Smooth muscle cell (in vitro differentiated cells): ENCODE data around the gene FOXF1. TPM values are rescaled to one million over a fixed set of nuclear protein-coding genes. Genes with fewer than 3 reads are reported as not detected.

ENCODE experiments used
- DNase-seq: peaks from one replicate; lab custom pipeline; 2025; ENCODE audit not compliant: unreplicated experiment; lab: John Stamatoyannopoulos, UW
- H2AFZ ChIP-seq: fragments of 200-600 bp; sonication (generic); 2 replicates; pipeline ENCODE4 v1.6.0; 2016; ENCODE audit warnings: antibody characterized with exemption, low read depth, mild to moderate bottlenecking
- H3F3A ChIP-seq: fragments of 200-600 bp; sonication (generic); 2 replicates; pipeline ENCODE4 v1.6.0; 2017; ENCODE audit warnings: antibody characterized with exemption, low read depth
- H3K27ac ChIP-seq: fragments of 200-600 bp; sonication (generic); 2 replicates; pipeline ENCODE4 v1.5.1; 2016; ENCODE audit warnings: low read depth, mild to moderate bottlenecking
- H3K27me3 ChIP-seq: fragments of 200-600 bp; sonication (generic); 2 replicates; pipeline ENCODE4 v1.6.1; 2016; ENCODE audit warnings: low read depth, mild to moderate bottlenecking
- H3K36me3 ChIP-seq: fragments of 200-600 bp; sonication (generic); 2 replicates; pipeline ENCODE4 v1.5.1; 2016; ENCODE audit warnings: low read depth
- H3K4me1 ChIP-seq: fragments of 200-600 bp; sonication (generic); 2 replicates; pipeline ENCODE4 v1.5.1; 2016; ENCODE audit warnings: low read depth
- H3K4me2 ChIP-seq: fragments of 200-600 bp; sonication (generic); 2 replicates; pipeline ENCODE4 v1.6.0; 2016; ENCODE audit warnings: mild to moderate bottlenecking
- H3K4me3 ChIP-seq: fragments of 200-600 bp; sonication (generic); 2 replicates; pipeline ENCODE4 v1.5.1; 2016; ENCODE audit warnings: mild to moderate bottlenecking
- H3K79me2 ChIP-seq: fragments of 200-600 bp; sonication (generic); 2 replicates; pipeline ENCODE4 v1.6.0; 2016; ENCODE audit warnings: low read depth, mild to moderate bottlenecking
- H3K9ac ChIP-seq: fragments of 200-600 bp; sonication (generic); 2 replicates; pipeline ENCODE4 v1.6.0; 2016; ENCODE audit warnings: low read depth
- H3K9me3 ChIP-seq: fragments of 200-600 bp; sonication (generic); replicated peaks from 2 replicates; pipeline ENCODE4 v1.5.1; 2016; ENCODE audit warnings: low read depth
- H4K20me1 ChIP-seq: fragments of 200-600 bp; sonication (generic); 2 replicates; pipeline ENCODE4 v1.6.0; 2016; ENCODE audit warnings: low read depth
- CTCF ChIP-seq: fragments of 200-600 bp; sonication (generic); IDR thresholded peaks from 2 replicates; pipeline ENCODE4 v1.5.1; 2017; ENCODE audit warnings: borderline replicate concordance, mild to moderate bottlenecking, antibody characterized with exemption; ENCODE audit not compliant: insufficient read depth, poor library complexity, severe bottlenecking
- WGBS: methylation state at CpG from one replicate; pipeline ENCODE4 v1.1.7; 2016; ENCODE audit warnings: low lambda C conversion rate; 5-methylcytosine and 5-hydroxymethylcytosine counted together
- polyA plus RNA-seq: library from polyadenylated mRNA; unstranded; fragments of >200 nt; fragmentation: Nextera tagmentation; extraction: Ambion mirVana; gene quantifications from 2 replicates; pipeline ENCODE4 v1.2.1, GENCODE V29; 2016
- total RNA-seq: library from RNA; depleted of rRNA; stranded (reverse); fragments of >200 nt; gene quantifications from 2 replicates; pipeline ENCODE4 v1.2.3, GENCODE V29; 2014

FOXF1 gene
- total and polyA plus RNA-seq, 2 experiments from 2014 or later: 24.7 to 31.5 TPM

- Histone ChIP-seq H4K20me1 (no peaks in the 10 kb centered on the region), H2AFZ (no peak overlapping the region), H3K79me2 (no peaks in the 10 kb centered on the region), H3K4me1 (no peaks in the 10 kb centered on the region), H3K36me3 (no peaks in the 10 kb centered on the region), H3K9me3 (no peaks in the 10 kb centered on the region), H3K4me2 (no peak overlapping the region), H3K9ac (no peak overlapping the region), H3K27ac (no peak overlapping the region), H3F3A (no peaks in the 10 kb centered on the region), H3K4me3 (no peak overlapping the region), H3K27me3 (no peaks in the 10 kb centered on the region)
- no peak for TF ChIP-seq CTCF
- no peak for DNase-seq
- 89% methylated on average over 9 of the region's 9 CpGs for WGBS
Measured at GRCh38 chr16:86470964-86471363, 39.4 kb upstream of the FOXF1 start.

- no peaks in the 10 kb centered on the region for H3F3A ChIP-seq
- WGBS: 81% methylated on average over 12 of the region's 12 CpGs
- H3K79me2 ChIP-seq: no peaks in the 10 kb centered on the region
- H2AFZ ChIP-seq: no peak overlapping the region
- H3K27me3 ChIP-seq: no peaks in the 10 kb centered on the region
- no peak overlapping the region for H3K27ac ChIP-seq
- no peak overlapping the region for H3K4me2 ChIP-seq
- no peaks in the 10 kb centered on the region for H3K36me3 ChIP-seq
- DNase-seq: no peak
- H3K9ac ChIP-seq: no peak overlapping the region
- no peaks in the 10 kb centered on the region for H4K20me1 ChIP-seq
- no peak overlapping the region for H3K4me3 ChIP-seq
- H3K4me1 ChIP-seq: no peaks in the 10 kb centered on the region
- no peak for TF ChIP-seq CTCF
- H3K9me3 ChIP-seq: no peaks in the 10 kb centered on the region
Measured at GRCh38 chr16:86471896-86472295, 38.4 kb upstream of the FOXF1 start.

GRCh38 chr16:86472366-86472765, 38.0 kb upstream of the FOXF1 start:
- Histone ChIP-seq H3K36me3 (no peaks in the 10 kb centered on the region), H3K4me1 (no peaks in the 10 kb centered on the region), H3K27me3 (no peaks in the 10 kb centered on the region), H2AFZ (no peak overlapping the region), H3K4me3 (no peak overlapping the region), H3K79me2 (no peaks in the 10 kb centered on the region), H3K9ac (no peak overlapping the region), H3K4me2 (no peak overlapping the region), H4K20me1 (no peaks in the 10 kb centered on the region), H3K9me3 (no peaks in the 10 kb centered on the region), H3K27ac (no peak overlapping the region), H3F3A (no peaks in the 10 kb centered on the region)
- 92% methylated on average over 5 of the region's 5 CpGs for WGBS
- TF ChIP-seq CTCF: no peak
- DNase-seq: no peak

- Histone ChIP-seq H3K27me3 (no peaks in the 10 kb centered on the region), H3F3A (no peaks in the 10 kb centered on the region), H3K36me3 (no peaks in the 10 kb centered on the region), H4K20me1 (no peaks in the 10 kb centered on the region), H3K27ac (no peak overlapping the region), H3K9me3 (no peaks in the 10 kb centered on the region), H2AFZ (no peak overlapping the region), H3K4me1 (no peaks in the 10 kb centered on the region), H3K9ac (no peak overlapping the region), H3K79me2 (no peaks in the 10 kb centered on the region), H3K4me2 (no peak overlapping the region), H3K4me3 (no peak overlapping the region)
- 59% methylated on average over 11 of the region's 11 CpGs for WGBS
- TF ChIP-seq CTCF: no peak
- DNase-seq: no peak
Measured at GRCh38 chr16:86476956-86477534, 33.3 kb upstream of the FOXF1 start.
